HG02642 (cell line): Measurements from ENCODE around the gene RORB.
A peak's percentile ranks its signal among the peaks of the same experiment; 100 is the strongest.

ENCODE experiments used
- ATAC-seq: cut with Tn5 transposase; IDR thresholded peaks from one replicate; pipeline ENCODE4 v1.9.1; 2021; ENCODE audit warnings: mild to moderate bottlenecking; ENCODE audit not compliant: unreplicated experiment, poor library complexity

RORB gene

GRCh38 chr9:74496819-74497747, at the start of gene RORB:
Gene RORB, plus strand, starts transcription at chr9:74497335. Its CDS starts 642 bp downstream, at chr9:74497977.
- ATAC-seq: peak; percentile 98

GRCh38 chr9:74447451-74448193, 49.5 kb upstream of the RORB start:
- no peak for ATAC-seq

- no peak for ATAC-seq
Measured at GRCh38 chr9:74449060-74449459, 48.1 kb upstream of the RORB start.

- ATAC-seq: no peak
Measured at GRCh38 chr9:74458832-74459231, 38.3 kb upstream of the RORB start.

DNA sequence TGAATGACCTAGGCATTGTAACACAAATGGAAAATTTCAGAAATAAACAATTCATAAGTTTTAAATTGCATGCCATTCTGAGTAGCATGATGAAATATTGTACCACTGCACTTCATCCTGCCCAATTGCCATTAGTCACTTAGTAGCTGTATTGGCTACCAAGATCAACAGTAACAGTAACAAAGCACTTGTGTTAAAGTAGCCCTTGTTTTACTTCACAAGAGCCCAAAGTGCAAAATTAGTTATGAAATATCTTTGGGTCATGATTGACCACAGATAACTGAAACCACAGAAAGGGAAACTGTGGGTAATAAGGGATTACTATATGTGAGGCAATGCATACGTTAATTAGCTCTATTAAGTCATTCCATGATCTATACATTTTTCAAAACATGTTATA, 33.3 kb upstream of the RORB start:
- no peak for ATAC-seq

GRCh38 chr9:74478606-74479005, 18.5 kb upstream of the RORB start:
- ATAC-seq: no peak

GRCh38 chr9:74479711-74480110, 17.4 kb upstream of the RORB start:
- no peak for ATAC-seq

GRCh38 chr9:74487395-74487794, 9.7 kb upstream of the RORB start:
- no peak for ATAC-seq

GRCh38 chr9:74493512-74493911, 3.6 kb upstream of the RORB start:
- no peak for ATAC-seq

DNA sequence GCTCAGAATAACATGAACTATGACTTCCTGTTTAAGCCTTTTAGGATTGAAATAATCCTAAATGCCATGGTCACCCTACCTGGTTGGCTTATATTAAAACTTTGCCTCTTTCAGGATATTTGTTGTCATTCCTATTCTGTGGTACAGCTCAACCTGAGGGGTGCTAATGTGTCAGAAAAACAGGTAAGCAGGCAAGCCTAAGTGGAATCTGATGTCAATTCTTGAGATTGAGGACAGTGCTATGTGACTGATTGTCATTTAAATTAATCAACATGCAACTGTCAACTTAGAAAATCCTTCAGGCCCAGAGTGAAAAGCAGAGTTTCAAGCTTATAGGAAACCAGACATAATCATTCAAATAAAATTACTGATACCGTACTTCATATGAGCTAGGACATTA, 2.6 kb upstream of the RORB start:
- no peak for ATAC-seq

GRCh38 chr9:74496406-74496805, 729 bp upstream of the RORB start:
- no peak for ATAC-seq

DNA sequence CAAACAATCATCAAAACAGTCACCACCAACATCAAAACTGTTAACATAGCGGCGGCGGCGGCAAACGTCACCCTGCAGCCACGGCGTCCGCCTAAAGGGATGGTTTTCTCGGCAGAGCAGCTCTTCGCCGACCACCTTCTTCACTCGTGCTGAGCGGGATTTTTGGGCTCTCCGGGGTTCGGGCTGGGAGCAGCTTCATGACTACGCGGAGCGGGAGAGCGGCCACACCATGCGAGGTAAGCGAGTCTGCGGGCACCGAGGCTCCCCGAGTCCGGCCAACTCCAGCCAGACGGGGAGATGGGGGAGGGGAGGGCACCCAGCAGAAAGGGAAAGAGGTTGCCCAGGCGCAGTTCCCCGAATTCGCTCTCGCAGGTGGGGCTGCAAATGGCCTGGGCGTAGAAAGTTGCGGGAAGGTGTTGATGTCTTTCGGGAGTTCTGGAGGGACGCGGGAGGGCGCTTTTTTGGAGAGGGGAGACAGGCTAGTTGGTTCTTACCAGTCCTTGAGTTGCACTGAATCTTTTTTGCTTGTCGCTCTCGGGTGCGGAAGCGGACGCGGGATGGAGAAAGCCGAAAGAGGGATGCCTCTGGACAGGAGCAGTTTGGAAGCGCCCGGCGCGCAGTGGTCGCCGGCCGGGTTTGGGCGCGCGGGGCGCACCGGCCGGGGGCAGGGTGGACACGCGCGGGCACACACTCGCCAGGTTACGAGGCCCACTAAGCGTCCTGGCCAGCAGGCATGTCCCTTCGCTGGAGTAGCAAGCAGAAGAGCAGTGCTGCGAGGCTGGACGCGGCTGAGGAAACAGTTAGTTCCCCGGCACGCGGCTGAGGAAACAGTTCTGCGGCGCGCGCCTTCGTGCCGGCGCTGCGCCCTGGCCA, 849 bp downstream of the RORB start:
- ATAC-seq: peak; percentile 16

DNA sequence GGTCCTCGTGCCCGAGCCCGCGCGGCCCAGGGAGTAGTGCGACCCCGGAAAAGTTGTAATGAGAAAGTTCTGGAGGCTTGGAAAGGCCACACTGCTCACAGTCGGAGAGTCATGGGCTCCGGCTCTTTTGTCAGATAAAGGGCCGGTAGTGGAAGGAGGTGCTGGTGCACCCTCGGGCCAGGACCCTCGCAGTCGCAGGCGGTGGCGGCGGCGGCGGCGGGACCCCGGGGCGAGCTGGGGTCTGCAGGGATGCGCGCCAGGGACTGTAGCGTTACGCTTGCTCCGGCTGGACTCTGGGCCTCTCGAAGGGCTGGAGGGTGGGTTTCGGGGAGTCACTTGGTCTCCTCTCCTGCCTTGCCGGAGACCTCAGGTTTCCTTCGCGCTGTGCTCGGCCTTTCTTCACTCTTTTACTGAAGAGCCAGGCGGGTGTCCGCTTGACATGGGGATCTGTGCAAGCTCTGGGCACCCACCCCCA, 1.5 kb downstream of the RORB start:
- ATAC-seq: no peak

GRCh38 chr9:74499111-74499601, 2.0 kb downstream of the RORB start:
- no peak for ATAC-seq

- ATAC-seq: no peak
Measured at GRCh38 chr9:74499770-74500583, 2.8 kb downstream of the RORB start.

- ATAC-seq: no peak
Measured at GRCh38 chr9:74500584-74500924, 3.4 kb downstream of the RORB start.

- ATAC-seq: no peak
Measured at GRCh38 chr9:74501570-74501969, 4.4 kb downstream of the RORB start.

- ATAC-seq: no peak
Measured at GRCh38 chr9:74503219-74503618, 6.1 kb downstream of the RORB start.

DNA sequence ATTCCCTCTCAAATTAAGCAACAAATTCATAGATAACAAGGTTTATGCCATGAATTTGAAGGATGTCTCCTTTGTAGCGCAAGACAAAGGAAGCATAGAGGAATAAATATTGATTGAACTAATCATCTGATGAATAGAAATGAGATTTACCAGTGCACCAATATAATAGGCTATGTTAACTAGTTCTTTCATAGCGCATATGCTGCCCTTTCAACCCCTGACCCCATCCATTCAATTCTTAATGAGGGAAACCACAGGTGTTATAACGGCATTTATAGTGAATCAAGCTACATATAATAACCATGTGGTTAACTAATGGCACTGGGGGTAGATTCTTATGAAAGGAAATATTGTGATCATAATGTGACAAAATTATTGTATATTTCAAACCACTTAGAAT, 6.5 kb downstream of the RORB start:
- no peak for ATAC-seq

- ATAC-seq: no peak
Measured at GRCh38 chr9:74511333-74511732, 14.2 kb downstream of the RORB start.
